K562 (cell line): ENCODE results near the gene VILL. TPM values are rescaled to one million over a fixed set of nuclear protein-coding genes. Genes with fewer than 3 reads are reported as not detected.

Experiments used
- ASH1L ChIP-seq: fragments of 450-650 bp; IDR thresholded peaks from 2 replicates; pipeline ENCODE4 v1.6.1; 2018; ENCODE audit warnings: borderline replicate concordance, mild to moderate bottlenecking, low read depth; ENCODE audit not compliant: partially characterized antibody
- CTBP1 ChIP-seq: fragments of 450-650 bp; IDR thresholded peaks from 2 replicates; pipeline ENCODE4 v1.6.1; 2016; ENCODE audit warnings: borderline replicate concordance
- GATA2 ChIP-seq: sonication (generic); formaldehyde crosslinking; IDR thresholded peaks from 2 replicates; pipeline ENCODE4 v1.4.0; 2020; ENCODE audit warnings: mild to moderate bottlenecking, missing genetic modification reagents
- HCFC1 ChIP-seq: IDR thresholded peaks from 2 replicates; pipeline ENCODE4 v1.6.1; 2012; ENCODE audit warnings: low read depth, low read length, improper control_type of control experiment
- HDAC6 ChIP-seq: IDR thresholded peaks from 2 replicates; pipeline ENCODE4 v1.6.1; 2012; ENCODE audit warnings: low read depth, mild to moderate bottlenecking, control low read depth, inconsistent platforms, low read length, moderate library complexity
- MYC ChIP-seq, 2 experiments: fragments of 250-450 bp in 1 of 2; sonication (Bioruptor Pico) in 1 of 2; IDR thresholded peaks; 2 replicates each; pipeline versions ENCODE4 v1.5.1 to v1.6.1; 2012 to 2021; ENCODE audit warnings: low read depth in 2 of 2, borderline replicate concordance in 1 of 2, improper control_type of control experiment in 1 of 2, low read length in 1 of 2, mild to moderate bottlenecking in 1 of 2, moderate library complexity in 1 of 2
- PHTF2 ChIP-seq: fragments of 250-450 bp; sonication (Bioruptor Pico); IDR thresholded peaks from 2 replicates; pipeline ENCODE4 v1.5.0; 2021; ENCODE audit warnings: mild to moderate bottlenecking
- RB1 ChIP-seq: fragments of 450-650 bp; IDR thresholded peaks from 2 replicates; pipeline ENCODE4 v1.6.1; 2017; ENCODE audit warnings: low read depth, mild to moderate bottlenecking
- SMC3 ChIP-seq: conservative IDR thresholded peaks from 2 replicates; pipeline ENCODE4 v1.6.1; 2011; ENCODE audit warnings: low read depth, low read length, improper control_type of control experiment; ENCODE audit not compliant: insufficient read depth
- STAG1 ChIP-seq: sonication (generic); formaldehyde crosslinking; IDR thresholded peaks from 2 replicates; pipeline ENCODE4 v1.5.0; 2020; ENCODE audit warnings: missing genetic modification reagents, borderline replicate concordance
- ZNF445 ChIP-seq: fragments of 250-450 bp; sonication (Bioruptor Pico); IDR thresholded peaks from 2 replicates; pipeline ENCODE4 v1.4.0; 2020; ENCODE audit warnings: low read depth, mild to moderate bottlenecking, moderate library complexity
- polyA plus RNA-seq, 8 experiments: library from polyadenylated mRNA; depleted of rRNA in 4 of 8; stranded (reverse) in 5 of 8; unstranded in 3 of 8; fragments of >200 nt; fragmentation: Nextera tagmentation in 2 of 8; fragmentation: Illumina TruSeq in 1 of 8; extraction: Ambion mirVana in 2 of 8; extraction: Trizol in 1 of 8; gene quantifications; 2 replicates each; pipeline versions ENCODE4 v1.2.1 to v1.2.3, GENCODE V29; 2011 to 2014; ENCODE audit warnings: inconsistent platforms in 1 of 8, missing spikeins in 1 of 8
- total RNA-seq, 7 experiments: library from RNA; depleted of rRNA in 6 of 7; stranded (reverse); fragments of >200 nt in 6 of 7; fragmentation: Illumina TruSeq in 2 of 7; extraction: Trizol in 2 of 7; gene quantifications; 2 replicates each; pipeline versions ENCODE4 v1.2.1 to v1.2.3, GENCODE V29; 2011 to 2021; ENCODE audit warnings: low replicate concordance in 1 of 7
- TF ChIP-seq, protein P1 (sequence below): sonication (generic); formaldehyde crosslinking; IDR thresholded peaks from 2 replicates; pipeline ENCODE4 v1.8.1; 2023; ENCODE audit warnings: mild to moderate bottlenecking, missing genetic modification reagents
- TF ChIP-seq, protein P2 (sequence below): fragments of 200-800 bp; sonication (Bioruptor generic); IDR thresholded peaks from 2 replicates; pipeline ENCODE4 v1.6.1; 2017; ENCODE audit warnings: missing genetic modification characterization, missing compliant biosample characterization
- TF ChIP-seq, protein P3 (sequence below), 3 experiments: fragments of 200-800 bp in 1 of 3; sonication (Bioruptor generic) in 1 of 3; sonication (generic) in 1 of 3; formaldehyde crosslinking in 1 of 3; IDR thresholded peaks; 2 replicates each; pipeline versions ENCODE4 v1.6.1 to v1.8.0; 2016 to 2022; ENCODE audit warnings: mild to moderate bottlenecking in 2 of 3, missing compliant biosample characterization in 2 of 3, missing genetic modification characterization in 2 of 3, missing genetic modification reagents in 1 of 3
- TF ChIP-seq, protein P4 (sequence below): sonication (generic); formaldehyde crosslinking; IDR thresholded peaks from 2 replicates; pipeline ENCODE4 v1.9.0; 2022; ENCODE audit warnings: mild to moderate bottlenecking, missing genetic modification reagents
- TF ChIP-seq, protein P5 (sequence below): fragments of 450-650 bp; IDR thresholded peaks from 2 replicates; pipeline ENCODE4 v1.6.1; 2016
- TF ChIP-seq, protein P6 (sequence below): IDR thresholded peaks from 2 replicates; pipeline ENCODE4 v1.6.1; 2014; ENCODE audit warnings: antibody characterized with exemption

The VILL gene
- total and polyA plus RNA-seq, 9 of the 15 experiments (the other 6 are each of a cell fraction or from before 2014, with no cell fraction given) = 0.11 to 16.0 (median 8.8) TPM

DNA sequence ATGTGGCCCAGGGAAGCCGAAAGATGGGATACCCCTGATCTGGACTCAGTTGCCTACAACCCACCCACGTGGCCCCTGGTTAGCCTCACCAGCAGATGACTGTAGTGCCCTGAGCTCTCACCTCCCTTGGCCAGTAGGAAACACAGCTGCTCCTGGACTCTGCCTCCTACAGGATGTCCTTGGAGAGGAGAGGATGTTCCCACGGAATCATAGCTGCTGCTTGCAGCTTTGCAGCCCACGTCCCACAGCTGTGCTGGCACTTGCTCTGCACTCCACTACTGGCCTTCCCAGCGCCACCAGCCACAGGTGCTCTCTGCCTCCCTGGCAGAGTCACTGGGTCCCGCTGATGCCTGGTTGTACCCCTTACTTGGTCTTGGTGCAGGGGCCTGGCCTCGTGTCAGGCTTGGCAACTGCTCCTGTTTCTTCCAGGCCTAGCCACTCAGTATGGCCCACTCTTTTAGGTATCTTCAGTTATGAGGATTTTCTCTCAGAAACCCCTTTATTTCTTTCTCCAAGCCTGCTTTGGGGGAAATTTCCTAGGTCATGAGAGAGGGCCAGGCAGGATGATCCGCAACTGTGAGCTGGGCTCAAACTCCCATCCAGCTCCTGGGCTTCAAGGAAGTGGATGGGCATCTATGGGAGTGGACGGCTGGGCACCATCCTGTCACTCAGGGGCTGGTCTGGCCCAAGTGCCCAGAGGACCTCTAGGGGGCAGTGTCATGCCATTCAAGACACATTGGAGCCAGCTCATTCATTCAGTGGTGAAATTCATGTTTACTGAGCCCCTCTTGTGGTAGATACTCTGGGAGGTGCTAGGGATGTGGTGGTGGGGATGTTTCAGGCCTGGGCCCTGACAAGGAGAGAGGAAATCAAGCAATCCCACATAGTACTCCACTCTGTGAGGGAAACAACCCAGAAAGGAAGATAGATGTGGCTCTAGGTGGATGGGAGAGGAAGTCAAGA is 16.2 kb upstream of the VILL start (continued):
- TF ChIP-seq, protein P1, sequence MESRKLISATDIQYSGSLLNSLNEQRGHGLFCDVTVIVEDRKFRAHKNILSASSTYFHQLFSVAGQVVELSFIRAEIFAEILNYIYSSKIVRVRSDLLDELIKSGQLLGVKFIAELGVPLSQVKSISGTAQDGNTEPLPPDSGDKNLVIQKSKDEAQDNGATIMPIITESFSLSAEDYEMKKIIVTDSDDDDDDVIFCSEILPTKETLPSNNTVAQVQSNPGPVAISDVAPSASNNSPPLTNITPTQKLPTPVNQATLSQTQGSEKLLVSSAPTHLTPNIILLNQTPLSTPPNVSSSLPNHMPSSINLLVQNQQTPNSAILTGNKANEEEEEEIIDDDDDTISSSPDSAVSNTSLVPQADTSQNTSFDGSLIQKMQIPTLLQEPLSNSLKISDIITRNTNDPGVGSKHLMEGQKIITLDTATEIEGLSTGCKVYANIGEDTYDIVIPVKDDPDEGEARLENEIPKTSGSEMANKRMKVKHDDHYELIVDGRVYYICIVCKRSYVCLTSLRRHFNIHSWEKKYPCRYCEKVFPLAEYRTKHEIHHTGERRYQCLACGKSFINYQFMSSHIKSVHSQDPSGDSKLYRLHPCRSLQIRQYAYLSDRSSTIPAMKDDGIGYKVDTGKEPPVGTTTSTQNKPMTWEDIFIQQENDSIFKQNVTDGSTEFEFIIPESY (CRISPR knock-in tag) = 0 out of 2 replicates have a peak, but pooled peaks have one; percentile 18
- no peak for TF ChIP-seq ZNF445 (CRISPR knock-in tag)
- peak; percentile 72; the same call in 1 of the 2 replicates for TF ChIP-seq RB1
- TF ChIP-seq ASH1L = no peak
- no peak for TF ChIP-seq GATA2 (CRISPR knock-in tag)
- TF ChIP-seq, protein P2, sequence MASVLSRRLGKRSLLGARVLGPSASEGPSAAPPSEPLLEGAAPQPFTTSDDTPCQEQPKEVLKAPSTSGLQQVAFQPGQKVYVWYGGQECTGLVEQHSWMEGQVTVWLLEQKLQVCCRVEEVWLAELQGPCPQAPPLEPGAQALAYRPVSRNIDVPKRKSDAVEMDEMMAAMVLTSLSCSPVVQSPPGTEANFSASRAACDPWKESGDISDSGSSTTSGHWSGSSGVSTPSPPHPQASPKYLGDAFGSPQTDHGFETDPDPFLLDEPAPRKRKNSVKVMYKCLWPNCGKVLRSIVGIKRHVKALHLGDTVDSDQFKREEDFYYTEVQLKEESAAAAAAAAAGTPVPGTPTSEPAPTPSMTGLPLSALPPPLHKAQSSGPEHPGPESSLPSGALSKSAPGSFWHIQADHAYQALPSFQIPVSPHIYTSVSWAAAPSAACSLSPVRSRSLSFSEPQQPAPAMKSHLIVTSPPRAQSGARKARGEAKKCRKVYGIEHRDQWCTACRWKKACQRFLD (CRISPR knock-in tag) = no peak
- TF ChIP-seq STAG1 (CRISPR knock-in tag) = peak; percentile 47; the same call in 1 of the 2 replicates
- TF ChIP-seq, protein P3, sequence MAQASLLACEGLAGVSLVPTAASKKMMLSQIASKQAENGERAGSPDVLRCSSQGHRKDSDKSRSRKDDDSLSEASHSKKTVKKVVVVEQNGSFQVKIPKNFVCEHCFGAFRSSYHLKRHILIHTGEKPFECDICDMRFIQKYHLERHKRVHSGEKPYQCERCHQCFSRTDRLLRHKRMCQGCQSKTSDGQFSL (CRISPR knock-in tag; IDR thresholded peaks at IDR 0.05) = no peak
- TF ChIP-seq, protein P3 (tag; IDR thresholded peaks at IDR 0.05) = no peak
- no peak for TF ChIP-seq PHTF2
- TF ChIP-seq HCFC1 = peak; percentile 28; the same call in 1 of the 2 replicates
- TF ChIP-seq, protein P4, sequence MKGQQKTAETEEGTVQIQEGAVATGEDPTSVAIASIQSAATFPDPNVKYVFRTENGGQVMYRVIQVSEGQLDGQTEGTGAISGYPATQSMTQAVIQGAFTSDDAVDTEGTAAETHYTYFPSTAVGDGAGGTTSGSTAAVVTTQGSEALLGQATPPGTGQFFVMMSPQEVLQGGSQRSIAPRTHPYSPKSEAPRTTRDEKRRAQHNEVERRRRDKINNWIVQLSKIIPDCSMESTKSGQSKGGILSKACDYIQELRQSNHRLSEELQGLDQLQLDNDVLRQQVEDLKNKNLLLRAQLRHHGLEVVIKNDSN (CRISPR knock-in tag) = 0 out of 2 replicates have a peak, but pooled peaks have one; percentile 10
- TF ChIP-seq, protein P5, sequence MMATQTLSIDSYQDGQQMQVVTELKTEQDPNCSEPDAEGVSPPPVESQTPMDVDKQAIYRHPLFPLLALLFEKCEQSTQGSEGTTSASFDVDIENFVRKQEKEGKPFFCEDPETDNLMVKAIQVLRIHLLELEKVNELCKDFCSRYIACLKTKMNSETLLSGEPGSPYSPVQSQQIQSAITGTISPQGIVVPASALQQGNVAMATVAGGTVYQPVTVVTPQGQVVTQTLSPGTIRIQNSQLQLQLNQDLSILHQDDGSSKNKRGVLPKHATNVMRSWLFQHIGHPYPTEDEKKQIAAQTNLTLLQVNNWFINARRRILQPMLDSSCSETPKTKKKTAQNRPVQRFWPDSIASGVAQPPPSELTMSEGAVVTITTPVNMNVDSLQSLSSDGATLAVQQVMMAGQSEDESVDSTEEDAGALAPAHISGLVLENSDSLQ = peak; percentile 92
- TF ChIP-seq SMC3 = peak; percentile 86
- TF ChIP-seq HDAC6 = no peak
- peak; percentile 45; the same call in 1 of the 2 replicates for TF ChIP-seq CTBP1
- TF ChIP-seq MYC (IDR thresholded peaks at IDR 0.05; ENCODE audit: low read depth, low read length) = peak; percentile 47; the same call in 1 of the 2 replicates
- no peak for TF ChIP-seq MYC (CRISPR knock-in tag; IDR thresholded peaks at IDR 0.05; ENCODE audit: borderline replicate concordance, low read depth)
- TF ChIP-seq, protein P6, sequence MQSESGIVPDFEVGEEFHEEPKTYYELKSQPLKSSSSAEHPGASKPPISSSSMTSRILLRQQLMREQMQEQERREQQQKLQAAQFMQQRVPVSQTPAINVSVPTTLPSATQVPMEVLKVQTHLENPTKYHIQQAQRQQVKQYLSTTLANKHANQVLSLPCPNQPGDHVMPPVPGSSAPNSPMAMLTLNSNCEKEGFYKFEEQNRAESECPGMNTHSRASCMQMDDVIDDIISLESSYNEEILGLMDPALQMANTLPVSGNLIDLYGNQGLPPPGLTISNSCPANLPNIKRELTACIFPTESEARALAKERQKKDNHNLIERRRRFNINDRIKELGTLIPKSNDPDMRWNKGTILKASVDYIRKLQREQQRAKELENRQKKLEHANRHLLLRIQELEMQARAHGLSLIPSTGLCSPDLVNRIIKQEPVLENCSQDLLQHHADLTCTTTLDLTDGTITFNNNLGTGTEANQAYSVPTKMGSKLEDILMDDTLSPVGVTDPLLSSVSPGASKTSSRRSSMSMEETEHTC = no peak
